Natural killer cell (primary cell): Measurements from ENCODE around the gene TOR1AIP2. TPM values are rescaled to one million over a fixed set of nuclear protein-coding genes. Genes with fewer than 3 reads are reported as not detected.

Experiments used
- ATAC-seq, 3 donors: fragments of 150-1000 bp in 2 of 3; fragments of 200-7000 bp in 1 of 3; cut with Tn5 transposase; 1 replicate in 1 of 3; 2 replicates in 2 of 3; pipeline ENCODE4 v1.10.0; 2021; ENCODE audit warnings: mild to moderate bottlenecking in 2 of 3, moderate library complexity in 2 of 3
- DNase-seq, 2 donors: peaks; one replicate each; pipeline versions ENCODE4 v3.0.0 to v3.0.0-alpha.2; 2013 to 2021; ENCODE audit warnings: mixed read lengths in 1 of 2
- H3K27ac ChIP-seq: one replicate; pipeline ENCODE4 v1.5.1; 2013; ENCODE audit warnings: mild to moderate bottlenecking, low read length
- H3K27me3 ChIP-seq: one replicate; pipeline ENCODE4 v1.6.1; 2013; ENCODE audit warnings: low read length; ENCODE audit not compliant: control insufficient read depth, insufficient read depth
- H3K36me3 ChIP-seq: one replicate; pipeline ENCODE4 v1.6.1; 2013; ENCODE audit warnings: low read length; ENCODE audit not compliant: control insufficient read depth, insufficient read depth
- H3K4me1 ChIP-seq: one replicate; pipeline ENCODE4 v1.6.1; 2013; ENCODE audit warnings: low read length; ENCODE audit not compliant: control insufficient read depth, insufficient read depth
- H3K4me3 ChIP-seq: one replicate; pipeline ENCODE4 v1.5.1; 2013; ENCODE audit warnings: low read length
- H3K9me3 ChIP-seq: one replicate; pipeline ENCODE4 v1.6.1; 2013; ENCODE audit warnings: low read length; ENCODE audit not compliant: control insufficient read depth, insufficient read depth
- H3K27ac Mint-ChIP-seq, 2 donors: one replicate each; pipeline ENCODE4 v1.8.0; 2022; ENCODE audit warnings: mild to moderate bottlenecking in 2 of 2, mixed read lengths in 2 of 2, moderate library complexity in 1 of 2
- H3K27me3 Mint-ChIP-seq, 2 donors: one replicate each; pipeline ENCODE4 v1.8.0; 2022; ENCODE audit warnings: low read depth in 2 of 2, mixed read lengths in 2 of 2
- H3K36me3 Mint-ChIP-seq: one replicate; pipeline ENCODE4 v1.8.0; 2022; ENCODE audit warnings: mixed read lengths
- H3K4me1 Mint-ChIP-seq, 2 donors: one replicate each; pipeline ENCODE4 v1.8.0; 2022; ENCODE audit warnings: mixed read lengths in 2 of 2
- H3K4me3 Mint-ChIP-seq: one replicate; pipeline ENCODE4 v1.8.0; 2022; ENCODE audit warnings: mild to moderate bottlenecking, moderate library complexity, mixed read lengths
- H3K9me3 Mint-ChIP-seq, 2 donors: one replicate each; pipeline ENCODE4 v1.8.0; 2022; ENCODE audit warnings: mixed read lengths in 2 of 2
- CTCF ChIP-seq: fragments of 200-600 bp; IDR thresholded peaks from one replicate; pipeline ENCODE4 v1.8.0; 2022; ENCODE audit warnings: antibody characterized with exemption
- WGBS: methylation state at CpG from one replicate; pipeline ENCODE4 v1.1.7; 2013; ENCODE audit warnings: missing lambda C conversion rate; ENCODE audit not compliant: insufficient coverage; 5-methylcytosine and 5-hydroxymethylcytosine counted together
- intact Hi-C: fragments of 100-400 bp; cut with micrococcal nuclease; formaldehyde crosslinking; loops from one replicate; pipeline ENCODE4 v1.14.2; 2022
- total RNA-seq, 4 donors: library from RNA; stranded (reverse); fragments of 120-200 nt in 1 of 4; gene quantifications; one replicate each; pipeline versions ENCODE4 v1.2.3 to v1.2.4, GENCODE V29; 2013 to 2022

Gene TOR1AIP2
- total RNA-seq, 3 donors from 2014 or later (not counting 1 experiment from before 2014, with no cell fraction given), result 68.6 to 74.2 (median 71.7) TPM

DNA sequence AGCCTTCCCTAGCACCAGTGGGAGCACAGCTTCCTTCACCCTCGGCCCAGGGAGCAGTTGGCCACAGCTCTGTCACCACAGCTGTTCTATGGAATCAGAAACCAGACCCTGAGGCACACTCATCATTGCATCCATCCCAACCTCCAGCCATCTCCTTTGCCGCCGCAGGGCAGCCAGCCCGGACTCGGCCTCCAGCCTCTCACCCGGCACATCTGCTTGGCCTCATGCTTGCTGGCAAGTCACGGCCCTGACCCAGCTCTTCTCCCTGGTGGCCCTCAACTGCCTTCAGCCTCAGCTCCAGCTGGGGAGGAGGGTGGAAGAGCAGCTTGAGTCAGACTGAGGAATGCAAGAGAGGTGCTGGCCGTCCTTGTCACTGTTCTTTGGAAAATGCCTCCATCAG lies 59.8 kb downstream of the TOR1AIP2 start:
- Mint-ChIP-seq H3K4me3 (peak overlapping the region; percentile 35), H3K4me1 (peaks cover 15 to 16% of the 10 kb centered on the region in 2 donors), H3K27me3 (peaks cover 16 to 19% of the 10 kb centered on the region in 2 donors), H3K36me3 (no peaks in the 10 kb centered on the region), H3K9me3 (no peaks in the 10 kb centered on the region), H3K27ac (no peak overlapping the region)
- Histone ChIP-seq H3K36me3 (no peaks in the 10 kb centered on the region), H3K27me3 (peaks cover 4% of the 10 kb centered on the region), H3K4me1 (peaks cover 20% of the 10 kb centered on the region), H3K9me3 (no peaks in the 10 kb centered on the region), H3K4me3 (no peak overlapping the region), H3K27ac (no peak overlapping the region)
- DNase-seq (no peak), ATAC-seq (no peak)
- WGBS, result 90% methylated on average over 8 of the region's 8 CpGs
- intact Hi-C loops, result no loop called here
- no peak for TF ChIP-seq CTCF

- Mint-ChIP-seq H3K9me3 (no peaks in the 10 kb centered on the region), H3K27ac (no peak overlapping the region), H3K36me3 (no peaks in the 10 kb centered on the region), H3K4me1 (peaks cover 15 to 16% of the 10 kb centered on the region in 2 donors), H3K27me3 (peaks cover 18 to 19% of the 10 kb centered on the region in 2 donors), H3K4me3 (no peak overlapping the region)
- Histone ChIP-seq H3K9me3 (no peaks in the 10 kb centered on the region), H3K4me3 (no peak overlapping the region), H3K4me1 (peaks cover 20% of the 10 kb centered on the region), H3K27ac (no peak overlapping the region), H3K36me3 (no peaks in the 10 kb centered on the region), H3K27me3 (peaks cover 4% of the 10 kb centered on the region)
- TF ChIP-seq CTCF, result no peak
- intact Hi-C loops, result no loop called here
- ATAC-seq (no peak), DNase-seq (no peak)
- 97% methylated on average over 6 of the region's 8 CpGs for WGBS
Measured at GRCh38 chr1:179817056-179817455, 60.5 kb downstream of the TOR1AIP2 start.

- 89% methylated on average over 12 of the region's 17 CpGs for WGBS
- ATAC-seq (no peak), DNase-seq (no peak)
- Histone ChIP-seq H3K9me3 (no peaks in the 10 kb centered on the region), H3K27ac (no peak overlapping the region), H3K36me3 (no peaks in the 10 kb centered on the region), H3K4me1 (peaks cover 20% of the 10 kb centered on the region), H3K4me3 (no peak overlapping the region), H3K27me3 (peaks cover 4% of the 10 kb centered on the region)
- TF ChIP-seq CTCF, result no peak
- no peaks in the 10 kb centered on the region for H3K36me3 Mint-ChIP-seq
- H3K4me1 Mint-ChIP-seq, result peaks cover 15 to 16% of the 10 kb centered on the region in 2 donors
- H3K4me3 Mint-ChIP-seq, result no peak overlapping the region
- peaks cover 18 to 19% of the 10 kb centered on the region in 2 donors for H3K27me3 Mint-ChIP-seq
- no peaks in the 10 kb centered on the region for H3K9me3 Mint-ChIP-seq
- no peak overlapping the region for H3K27ac Mint-ChIP-seq
- intact Hi-C loops, result no loop called here
Measured at GRCh38 chr1:179816196-179816960, 61.2 kb downstream of the TOR1AIP2 start.

- Mint-ChIP-seq H3K4me3 (peak overlapping the region; percentile 93), H3K27me3 (peaks cover 18 to 21% of the 10 kb centered on the region in 2 donors), H3K4me1 (peaks cover 15 to 16% of the 10 kb centered on the region in 2 donors), H3K36me3 (no peaks in the 10 kb centered on the region), H3K9me3 (no peaks in the 10 kb centered on the region), H3K27ac (peak overlapping the region in 1 of 2 donors; percentile 64)
- Histone ChIP-seq H3K27ac (no peak overlapping the region), H3K36me3 (no peaks in the 10 kb centered on the region), H3K4me3 (peak overlapping the region; percentile 47), H3K27me3 (peaks cover 4% of the 10 kb centered on the region), H3K4me1 (peaks cover 20% of the 10 kb centered on the region), H3K9me3 (no peaks in the 10 kb centered on the region)
- no peak for TF ChIP-seq CTCF
- intact Hi-C loops, result no loop called here
- whole genome bisulfite sequencing, result 55% methylated on average over 4 of the region's 5 CpGs
- DNase-seq, result no peak
- ATAC-seq, result no peak
Measured at GRCh38 chr1:179815641-179816040, 62.0 kb downstream of the TOR1AIP2 start.
